HEK293 (cell line): ENCODE data around the gene CYP24A1.

Source experiments
- CTCF ChIA-PET: fragments of 350-600 bp; formaldehyde crosslinking; extraction: SDS; loops from one replicate; lab custom pipeline; 2021; ENCODE audit warnings: antibody characterized with exemption; lab: Yijun Ruan, JAX
- POLR2A ChIA-PET: fragments of 300-600 bp; formaldehyde crosslinking; extraction: SDS; loops from one replicate; lab custom pipeline; 2020; ENCODE audit warnings: antibody characterized with exemption, inconsistent platforms; lab: Yijun Ruan, JAX
- H3K27ac ChIP-seq: fragments of 200-500 bp; sonication (Bioruptor generic); 2 replicates; pipeline ENCODE4 v1.5.1; 2014; ENCODE audit warnings: low read depth, low read length, control low read depth, inconsistent platforms; ENCODE audit errors: extremely low read depth
- H3K36me3 ChIP-seq, 2 experiments: fragments of 200-500 bp in 1 of 2; sonication (Bioruptor generic) in 1 of 2; 1 replicate in 1 of 2; 2 replicates in 1 of 2; pipeline ENCODE4 v1.5.1; 2014 to 2017; ENCODE audit warnings: inconsistent platforms in 2 of 2, low read length in 2 of 2; ENCODE audit not compliant: control insufficient read depth in 2 of 2, insufficient read depth in 1 of 2
- H3K4me1 ChIP-seq: fragments of 200-500 bp; sonication (Bioruptor generic); 2 replicates; pipeline ENCODE4 v1.5.1; 2014; ENCODE audit warnings: mild to moderate bottlenecking, low read length, inconsistent platforms; ENCODE audit not compliant: control insufficient read depth, insufficient read depth
- H3K4me3 ChIP-seq: 2 replicates; pipeline ENCODE4 v1.5.1; 2011; ENCODE audit warnings: low read depth, mild to moderate bottlenecking, control low read depth, low read length, moderate library complexity
- H3K9me3 ChIP-seq: fragments of 200-500 bp; sonication (Bioruptor generic); 2 replicates; pipeline ENCODE4 v1.5.1; 2014; ENCODE audit warnings: low read depth, low read length, inconsistent platforms; ENCODE audit not compliant: control insufficient read depth, insufficient read depth
- KLF1 ChIP-seq: fragments of 450-650 bp; formaldehyde crosslinking; IDR thresholded peaks from 2 replicates; pipeline ENCODE4 v1.5.1; 2016; ENCODE audit warnings: missing biosample characterization, missing genetic modification characterization
- KLF7 ChIP-seq: fragments of 450-650 bp; formaldehyde crosslinking; IDR thresholded peaks from 2 replicates; pipeline ENCODE4 v1.5.1; 2016; ENCODE audit warnings: missing biosample characterization, missing genetic modification characterization, borderline replicate concordance
- SP7 ChIP-seq: fragments of 450-650 bp; formaldehyde crosslinking; IDR thresholded peaks from 2 replicates; pipeline ENCODE4 v1.5.1; 2016; ENCODE audit warnings: missing biosample characterization, missing genetic modification characterization
- YY1 ChIP-seq: fragments of 450-650 bp; formaldehyde crosslinking; IDR thresholded peaks from 2 replicates; pipeline ENCODE4 v1.5.1; 2018; ENCODE audit warnings: missing biosample characterization, missing genetic modification characterization
- ZBTB1 ChIP-seq: fragments of 450-650 bp; formaldehyde crosslinking; IDR thresholded peaks from 2 replicates; pipeline ENCODE4 v1.5.1; 2016; ENCODE audit warnings: missing biosample characterization, missing genetic modification characterization
- ZBTB7A ChIP-seq: fragments of 450-650 bp; formaldehyde crosslinking; IDR thresholded peaks from 2 replicates; pipeline ENCODE4 v1.5.1; 2016; ENCODE audit warnings: low read depth, missing biosample characterization, missing genetic modification characterization
- ZEB2 ChIP-seq: fragments of 450-650 bp; formaldehyde crosslinking; IDR thresholded peaks from 2 replicates; pipeline ENCODE4 v1.5.1; 2016; ENCODE audit warnings: missing biosample characterization, missing genetic modification characterization
- ZNF114 ChIP-seq: fragments of 450-650 bp; formaldehyde crosslinking; IDR thresholded peaks from 2 replicates; pipeline ENCODE4 v1.5.0; 2017; ENCODE audit warnings: missing biosample characterization, missing genetic modification characterization
- ZNF133 ChIP-seq: fragments of 450-650 bp; formaldehyde crosslinking; IDR thresholded peaks from 2 replicates; pipeline ENCODE4 v1.5.1; 2016; ENCODE audit warnings: missing biosample characterization, missing genetic modification characterization
- ZNF155 ChIP-seq: fragments of 450-650 bp; formaldehyde crosslinking; IDR thresholded peaks from 2 replicates; pipeline ENCODE4 v1.5.1; 2016; ENCODE audit warnings: missing biosample characterization, missing genetic modification characterization
- ZNF157 ChIP-seq: fragments of 450-650 bp; formaldehyde crosslinking; IDR thresholded peaks from 2 replicates; pipeline ENCODE4 v1.5.1; 2016; ENCODE audit warnings: missing biosample characterization, missing genetic modification characterization
- ZNF211 ChIP-seq: fragments of 450-650 bp; formaldehyde crosslinking; IDR thresholded peaks from 2 replicates; pipeline ENCODE4 v1.5.1; 2016; ENCODE audit warnings: low read depth, missing biosample characterization, missing genetic modification characterization
- ZNF266 ChIP-seq: fragments of 450-650 bp; formaldehyde crosslinking; IDR thresholded peaks from 2 replicates; pipeline ENCODE4 v1.5.1; 2016; ENCODE audit warnings: missing biosample characterization, missing genetic modification characterization, low read depth
- ZNF335 ChIP-seq: fragments of 450-650 bp; formaldehyde crosslinking; conservative IDR thresholded peaks from 2 replicates; pipeline ENCODE4 v1.5.1; 2016; ENCODE audit warnings: missing biosample characterization, missing genetic modification characterization
- ZNF391 ChIP-seq: fragments of 450-650 bp; formaldehyde crosslinking; IDR thresholded peaks from 2 replicates; pipeline ENCODE4 v1.5.1; 2016; ENCODE audit warnings: low read depth, missing biosample characterization, missing genetic modification characterization, borderline replicate concordance
- ZNF701 ChIP-seq: fragments of 450-650 bp; formaldehyde crosslinking; IDR thresholded peaks from 2 replicates; pipeline ENCODE4 v1.5.1; 2016; ENCODE audit warnings: missing biosample characterization, missing genetic modification characterization
- ZSCAN23 ChIP-seq: fragments of 450-650 bp; formaldehyde crosslinking; IDR thresholded peaks from 2 replicates; pipeline ENCODE4 v1.5.1; 2016; ENCODE audit warnings: missing biosample characterization, missing genetic modification characterization
- TF ChIP-seq, protein P1 (sequence below): fragments of 450-650 bp; formaldehyde crosslinking; IDR thresholded peaks from 2 replicates; pipeline ENCODE4 v1.5.1; 2016; ENCODE audit warnings: missing biosample characterization, missing genetic modification characterization
- TF ChIP-seq, protein P2 (sequence below): fragments of 450-650 bp; formaldehyde crosslinking; IDR thresholded peaks from 2 replicates; pipeline ENCODE4 v1.5.1; 2016; ENCODE audit warnings: missing biosample characterization, missing genetic modification characterization, borderline replicate concordance
- TF ChIP-seq, protein P3 (sequence below): fragments of 450-650 bp; formaldehyde crosslinking; IDR thresholded peaks from 2 replicates; pipeline ENCODE4 v1.5.1; 2016; ENCODE audit warnings: missing biosample characterization, missing genetic modification characterization

The CYP24A1 gene

DNA sequence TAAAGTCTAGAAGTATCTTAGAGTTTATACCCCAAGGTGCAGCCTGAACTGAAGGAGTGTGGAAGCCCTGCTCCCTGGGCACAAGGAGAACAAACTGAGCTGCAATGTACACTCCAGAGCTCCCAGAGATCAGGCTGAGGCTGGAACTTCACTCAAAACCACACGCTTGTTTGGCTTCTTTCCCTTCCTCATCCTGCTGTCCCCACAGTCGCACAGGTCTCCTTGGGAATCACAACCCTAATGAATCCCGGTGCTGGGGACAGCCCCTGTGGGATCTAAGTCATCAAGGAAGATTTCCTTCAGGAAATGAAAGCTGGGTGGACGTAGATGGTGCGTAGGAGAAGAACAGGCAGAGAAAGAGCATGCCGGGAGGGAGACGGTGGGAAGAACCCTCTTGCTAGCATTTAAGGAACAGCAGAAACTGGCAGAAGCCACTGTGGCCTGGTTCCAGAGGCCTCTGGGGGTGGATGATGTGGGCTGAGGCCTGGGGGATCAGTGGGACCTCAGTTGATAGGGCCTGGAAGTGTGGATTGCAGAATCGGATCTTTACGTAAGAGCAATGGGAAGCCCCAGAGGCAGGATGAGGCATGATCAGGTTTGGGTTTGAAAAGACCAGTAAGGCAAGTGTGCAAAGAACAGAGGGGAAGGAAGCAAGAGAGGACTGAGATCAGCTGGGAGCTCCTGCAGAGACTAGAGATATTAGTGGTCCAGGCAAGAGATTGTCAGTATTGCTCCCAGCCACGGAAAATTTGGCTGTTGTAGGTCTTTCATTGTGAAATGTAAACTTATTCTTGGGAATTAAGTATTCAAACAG lies 21.4 kb downstream of the CYP24A1 start (continued):
- TF ChIP-seq SP7 (tag by site-specific recombination) (no peak), ZNF335 (tag by site-specific recombination) (no peak), ZNF266 (tag by site-specific recombination) (no peak)

DNA sequence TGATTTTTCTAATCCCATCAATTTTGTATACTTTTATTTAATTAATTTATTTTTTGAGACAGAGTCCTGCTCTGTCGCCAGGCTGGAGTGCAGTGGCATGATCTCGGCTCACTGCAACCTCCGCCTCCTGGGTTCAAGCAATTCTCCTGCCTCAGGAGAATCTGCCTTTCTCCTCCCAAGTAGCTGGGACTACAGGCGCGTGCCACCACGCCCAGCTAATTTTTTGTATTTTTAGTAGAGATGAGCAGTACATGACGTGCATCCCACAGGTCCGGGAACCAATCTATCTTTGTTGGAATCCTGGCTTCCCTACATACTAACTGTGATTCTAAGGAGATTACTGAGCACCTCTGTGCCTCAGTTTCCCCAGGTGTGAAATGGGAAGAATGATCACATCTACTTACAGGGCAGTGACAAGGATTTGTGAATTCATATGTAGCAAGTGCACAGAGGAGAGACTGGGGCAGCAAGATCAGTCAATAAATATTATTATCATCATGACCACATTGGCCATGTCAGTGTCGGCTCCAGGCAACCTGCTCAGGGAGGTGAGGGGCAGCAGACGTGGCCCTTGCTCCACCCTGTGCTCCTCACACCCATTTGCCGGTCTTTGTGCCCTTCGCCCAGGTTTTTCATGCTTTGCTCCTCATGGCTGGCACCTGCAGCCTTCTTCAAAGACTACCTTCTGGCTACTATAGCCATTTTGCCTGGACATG lies 22.1 kb downstream of the CYP24A1 start:
- POLR2A ChIA-PET: no interaction called here
- no peak overlapping the region for H3K4me3 ChIP-seq
- H3K9me3 ChIP-seq: no peaks in the 10 kb centered on the region
- TF ChIP-seq KLF7 (tag by site-specific recombination) (no peak), ZSCAN23 (no peak), ZNF155 (tag by site-specific recombination) (no peak), ZNF701 (tag by site-specific recombination) (no peak), YY1 (no peak), ZNF391 (tag by site-specific recombination) (no peak), KLF1 (tag by site-specific recombination) (no peak), ZNF114 (no peak), ZBTB7A (tag by site-specific recombination) (no peak), ZNF133 (tag by site-specific recombination) (no peak), ZNF157 (tag by site-specific recombination) (no peak), ZNF211 (tag by site-specific recombination) (no peak), ZEB2 (no peak), ZBTB1 (tag by site-specific recombination) (no peak)
- TF ChIP-seq, protein P1, sequence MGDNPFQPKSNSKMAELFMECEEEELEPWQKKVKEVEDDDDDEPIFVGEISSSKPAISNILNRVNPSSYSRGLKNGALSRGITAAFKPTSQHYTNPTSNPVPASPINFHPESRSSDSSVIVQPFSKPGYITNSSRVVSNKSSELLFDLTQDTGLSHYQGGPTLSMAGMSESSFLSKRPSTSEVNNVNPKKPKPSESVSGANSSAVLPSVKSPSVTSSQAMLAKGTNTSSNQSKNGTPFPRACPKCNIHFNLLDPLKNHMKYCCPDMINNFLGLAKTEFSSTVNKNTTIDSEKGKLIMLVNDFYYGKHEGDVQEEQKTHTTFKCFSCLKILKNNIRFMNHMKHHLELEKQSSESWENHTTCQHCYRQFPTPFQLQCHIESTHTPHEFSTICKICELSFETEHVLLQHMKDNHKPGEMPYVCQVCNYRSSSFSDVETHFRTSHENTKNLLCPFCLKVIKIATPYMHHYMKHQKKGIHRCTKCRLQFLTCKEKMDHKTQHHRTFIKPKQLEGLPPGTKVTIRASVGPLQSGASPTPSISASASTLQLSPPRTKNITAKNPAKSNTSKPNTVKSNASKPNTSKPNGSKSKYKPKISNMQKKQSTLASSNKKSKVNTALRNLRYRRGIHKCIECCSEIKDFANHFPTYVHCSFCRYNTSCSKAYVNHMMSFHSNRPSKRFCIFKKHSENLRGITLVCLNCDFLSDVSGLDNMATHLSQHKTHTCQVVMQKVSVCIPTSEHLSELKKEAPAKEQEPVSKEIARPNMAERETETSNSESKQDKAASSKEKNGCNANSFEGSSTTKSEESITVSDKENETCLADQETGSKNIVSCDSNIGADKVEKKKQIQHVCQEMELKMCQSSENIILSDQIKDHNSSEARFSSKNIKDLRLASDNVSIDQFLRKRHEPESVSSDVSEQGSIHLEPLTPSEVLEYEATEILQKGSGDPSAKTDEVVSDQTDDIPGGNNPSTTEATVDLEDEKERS (tag by site-specific recombination): no peak
- TF ChIP-seq, protein P2, sequence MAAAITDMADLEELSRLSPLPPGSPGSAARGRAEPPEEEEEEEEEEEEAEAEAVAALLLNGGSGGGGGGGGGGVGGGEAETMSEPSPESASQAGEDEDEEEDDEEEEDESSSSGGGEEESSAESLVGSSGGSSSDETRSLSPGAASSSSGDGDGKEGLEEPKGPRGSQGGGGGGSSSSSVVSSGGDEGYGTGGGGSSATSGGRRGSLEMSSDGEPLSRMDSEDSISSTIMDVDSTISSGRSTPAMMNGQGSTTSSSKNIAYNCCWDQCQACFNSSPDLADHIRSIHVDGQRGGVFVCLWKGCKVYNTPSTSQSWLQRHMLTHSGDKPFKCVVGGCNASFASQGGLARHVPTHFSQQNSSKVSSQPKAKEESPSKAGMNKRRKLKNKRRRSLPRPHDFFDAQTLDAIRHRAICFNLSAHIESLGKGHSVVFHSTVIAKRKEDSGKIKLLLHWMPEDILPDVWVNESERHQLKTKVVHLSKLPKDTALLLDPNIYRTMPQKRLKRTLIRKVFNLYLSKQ (tag by site-specific recombination): no peak
- TF ChIP-seq, protein P3, sequence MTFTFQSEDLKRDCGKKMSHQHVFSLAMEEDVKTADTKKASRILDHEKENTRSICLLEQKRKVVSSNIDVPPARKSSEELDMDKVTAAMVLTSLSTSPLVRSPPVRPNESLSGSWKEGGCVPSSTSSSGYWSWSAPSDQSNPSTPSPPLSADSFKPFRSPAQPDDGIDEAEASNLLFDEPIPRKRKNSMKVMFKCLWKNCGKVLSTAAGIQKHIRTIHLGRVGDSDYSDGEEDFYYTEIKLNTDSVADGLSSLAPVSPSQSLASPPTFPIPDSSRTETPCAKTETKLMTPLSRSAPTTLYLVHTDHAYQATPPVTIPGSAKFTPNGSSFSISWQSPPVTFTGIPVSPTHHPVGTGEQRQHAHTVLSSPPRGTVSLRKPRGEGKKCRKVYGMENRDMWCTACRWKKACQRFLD (tag by site-specific recombination): no peak
- TF ChIP-seq, all 188 proteins: peak for 0
- Histone ChIP-seq H3K36me3 (no peaks in the 10 kb centered on the region), H3K27ac (no peak overlapping the region), H3K4me1 (peaks cover 6% of the 10 kb centered on the region; the same call in 1 of the 2 replicates)
- CTCF ChIA-PET: interaction anchor here (1.0 kb wide), 1 partner anchor 9 kb away, joined by 3 read pairs; no protein-coding TSS in a partner anchor
